Astrocyte (in vitro differentiated cells and primary cell): ENCODE measurements around the gene ZBTB21.

Experiments used
- EZH2 ChIP-seq: IDR thresholded peaks from 2 replicates; pipeline ENCODE4 v1.6.1; 2012; ENCODE audit warnings: mild to moderate bottlenecking, low read length, inconsistent platforms; ENCODE audit not compliant: insufficient read depth
- TF ChIP-seq, protein P1 (sequence below): IDR thresholded peaks from 2 replicates; pipeline ENCODE4 v1.5.1; 2011; ENCODE audit warnings: low read depth, mild to moderate bottlenecking, inconsistent platforms, low read length, moderate library complexity; ENCODE audit not compliant: insufficient read depth

DNA sequence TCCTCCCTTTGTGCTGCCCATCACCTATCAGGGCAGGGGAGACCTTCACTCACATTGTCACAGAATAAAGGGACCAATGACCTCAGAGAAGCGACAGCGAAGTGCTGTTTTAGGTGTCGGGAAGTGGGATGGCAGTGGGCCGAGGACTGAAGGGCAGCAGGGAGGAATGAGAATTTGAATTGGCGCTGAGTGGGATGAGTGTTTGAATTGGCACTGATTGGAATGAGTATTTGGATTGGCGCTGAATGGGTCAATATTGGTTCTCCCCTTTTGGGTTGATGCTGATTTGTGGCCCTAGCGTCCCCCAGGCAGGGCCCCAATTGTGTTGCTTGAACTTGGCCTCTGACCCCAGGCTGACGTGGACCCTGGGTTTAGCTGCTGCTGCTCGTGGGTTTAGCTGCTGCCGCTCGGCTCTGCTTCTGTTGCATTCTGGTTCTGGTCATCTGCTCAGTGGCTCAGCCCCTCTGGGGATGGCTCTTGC lies 48.5 kb upstream of the ZBTB21 start:
- TF ChIP-seq, protein P1, sequence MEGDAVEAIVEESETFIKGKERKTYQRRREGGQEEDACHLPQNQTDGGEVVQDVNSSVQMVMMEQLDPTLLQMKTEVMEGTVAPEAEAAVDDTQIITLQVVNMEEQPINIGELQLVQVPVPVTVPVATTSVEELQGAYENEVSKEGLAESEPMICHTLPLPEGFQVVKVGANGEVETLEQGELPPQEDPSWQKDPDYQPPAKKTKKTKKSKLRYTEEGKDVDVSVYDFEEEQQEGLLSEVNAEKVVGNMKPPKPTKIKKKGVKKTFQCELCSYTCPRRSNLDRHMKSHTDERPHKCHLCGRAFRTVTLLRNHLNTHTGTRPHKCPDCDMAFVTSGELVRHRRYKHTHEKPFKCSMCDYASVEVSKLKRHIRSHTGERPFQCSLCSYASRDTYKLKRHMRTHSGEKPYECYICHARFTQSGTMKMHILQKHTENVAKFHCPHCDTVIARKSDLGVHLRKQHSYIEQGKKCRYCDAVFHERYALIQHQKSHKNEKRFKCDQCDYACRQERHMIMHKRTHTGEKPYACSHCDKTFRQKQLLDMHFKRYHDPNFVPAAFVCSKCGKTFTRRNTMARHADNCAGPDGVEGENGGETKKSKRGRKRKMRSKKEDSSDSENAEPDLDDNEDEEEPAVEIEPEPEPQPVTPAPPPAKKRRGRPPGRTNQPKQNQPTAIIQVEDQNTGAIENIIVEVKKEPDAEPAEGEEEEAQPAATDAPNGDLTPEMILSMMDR = no peak
- no peak for TF ChIP-seq EZH2
